ENCODE data around the gene MARCHF3.
"Not testable (repeated sequence)": the region's sequence is repeated elsewhere in the genome, so short reads cannot be mapped to it uniquely, and the experiment has no call there.

The MARCHF3 gene, protein sequence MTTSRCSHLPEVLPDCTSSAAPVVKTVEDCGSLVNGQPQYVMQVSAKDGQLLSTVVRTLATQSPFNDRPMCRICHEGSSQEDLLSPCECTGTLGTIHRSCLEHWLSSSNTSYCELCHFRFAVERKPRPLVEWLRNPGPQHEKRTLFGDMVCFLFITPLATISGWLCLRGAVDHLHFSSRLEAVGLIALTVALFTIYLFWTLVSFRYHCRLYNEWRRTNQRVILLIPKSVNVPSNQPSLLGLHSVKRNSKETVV

DNA sequence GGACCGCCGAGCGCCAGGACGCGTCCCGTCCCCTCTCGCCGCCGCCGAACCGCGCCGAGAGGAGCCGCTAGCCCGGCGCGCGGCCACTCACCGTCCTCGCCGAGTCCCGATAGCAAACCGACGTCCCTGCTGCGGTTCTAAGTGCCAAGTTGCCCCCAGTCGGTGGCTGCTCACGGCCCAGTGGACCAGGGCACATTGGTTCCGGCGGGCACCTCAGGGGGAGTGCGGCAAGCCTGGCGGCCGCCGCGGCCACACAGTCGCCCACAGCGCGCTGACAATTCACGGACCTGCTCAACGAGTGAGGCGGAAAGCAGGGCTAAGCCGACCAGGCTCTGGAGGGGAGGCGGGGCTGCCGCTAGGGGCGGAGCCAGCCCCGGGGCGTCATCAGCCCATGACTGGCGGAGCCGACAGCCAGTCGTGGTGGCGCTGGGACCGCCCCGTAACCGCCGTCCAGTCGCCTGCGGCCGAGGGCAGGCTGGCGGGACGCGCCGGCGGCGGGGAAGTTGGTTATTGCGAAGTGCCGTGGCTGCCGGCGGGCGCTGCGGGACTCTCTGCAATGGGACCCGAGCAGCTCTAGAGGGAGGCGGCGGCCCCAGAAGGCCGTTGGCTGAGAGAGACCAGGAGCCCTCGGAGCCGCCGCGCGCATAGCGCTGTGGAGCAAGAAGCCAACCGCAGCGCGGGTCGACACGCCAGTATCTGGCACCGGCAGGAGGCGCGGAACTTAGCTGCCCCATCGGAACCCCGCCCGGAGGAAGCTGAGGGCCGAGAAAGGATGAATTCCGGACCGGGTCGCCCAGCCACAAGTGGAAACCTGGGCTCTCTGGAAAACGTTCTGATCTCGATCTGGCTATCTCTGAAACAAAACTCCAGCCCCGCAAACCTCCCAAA is at the start of gene MARCHF3:
MARCHF3 (minus strand) TSS at position 300 of the 888 bp plus-strand sequence. CDS start 112,387 bp downstream, outside the sequence.
- DNase-seq, result peak; percentile 97

GRCh38 chr5:127079994-127080491 is 49.7 kb upstream of the MARCHF3 start:
- no peak for DNase-seq

DNA sequence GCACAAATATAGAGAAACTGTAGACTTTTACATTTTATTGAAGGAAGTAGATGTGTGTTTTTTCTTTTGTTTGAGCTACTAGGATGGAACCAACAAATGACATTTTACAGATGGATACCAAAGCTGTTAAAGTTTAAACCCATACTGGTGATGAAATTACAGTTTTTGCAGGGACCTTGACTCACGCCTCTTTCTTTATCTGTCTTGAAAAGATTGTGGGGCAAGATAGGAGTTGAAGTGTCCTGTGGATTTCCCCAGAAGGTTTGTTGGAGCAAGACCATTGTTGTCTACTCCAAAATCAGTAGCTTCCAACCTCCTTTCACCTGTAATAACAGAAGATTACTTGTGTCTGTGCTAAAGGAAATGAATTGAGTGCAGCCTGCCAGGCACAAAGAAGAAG is 47.0 kb upstream of the MARCHF3 start:
- no peak for DNase-seq

GRCh38 chr5:127076315-127077129 is 46.2 kb upstream of the MARCHF3 start:
- peak; percentile 32 for DNase-seq

DNA sequence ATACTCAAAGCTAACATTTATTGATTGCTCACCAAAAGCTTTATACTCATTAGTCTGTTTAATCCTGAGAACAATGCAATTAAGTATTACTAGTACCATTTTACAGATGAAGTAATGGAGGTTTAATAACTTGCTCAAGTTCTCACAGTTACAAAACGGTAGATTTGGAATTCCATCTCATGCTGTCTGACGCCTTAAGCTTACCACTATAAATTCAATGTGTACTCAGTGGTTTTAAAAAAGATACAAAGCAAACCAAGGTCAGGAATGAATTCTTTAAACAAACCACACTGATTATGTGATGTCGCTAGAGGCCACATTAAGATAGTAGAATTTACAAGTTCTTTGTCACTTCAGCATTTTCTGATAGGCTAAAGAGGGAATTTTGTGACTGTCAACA is 44.1 kb upstream of the MARCHF3 start:
- DNase-seq, result no peak

- no peak for DNase-seq
Measured at GRCh38 chr5:127072861-127073846, 42.8 kb upstream of the MARCHF3 start, which contains the start of gene C5orf63. Gene C5orf63 (minus strand): TSS chr5:127073502. CDS start chr5:127058995, 14,507 bp downstream.

- DNase-seq, result no peak
Measured at GRCh38 chr5:127070243-127070642, 39.9 kb upstream of the MARCHF3 start.

DNA sequence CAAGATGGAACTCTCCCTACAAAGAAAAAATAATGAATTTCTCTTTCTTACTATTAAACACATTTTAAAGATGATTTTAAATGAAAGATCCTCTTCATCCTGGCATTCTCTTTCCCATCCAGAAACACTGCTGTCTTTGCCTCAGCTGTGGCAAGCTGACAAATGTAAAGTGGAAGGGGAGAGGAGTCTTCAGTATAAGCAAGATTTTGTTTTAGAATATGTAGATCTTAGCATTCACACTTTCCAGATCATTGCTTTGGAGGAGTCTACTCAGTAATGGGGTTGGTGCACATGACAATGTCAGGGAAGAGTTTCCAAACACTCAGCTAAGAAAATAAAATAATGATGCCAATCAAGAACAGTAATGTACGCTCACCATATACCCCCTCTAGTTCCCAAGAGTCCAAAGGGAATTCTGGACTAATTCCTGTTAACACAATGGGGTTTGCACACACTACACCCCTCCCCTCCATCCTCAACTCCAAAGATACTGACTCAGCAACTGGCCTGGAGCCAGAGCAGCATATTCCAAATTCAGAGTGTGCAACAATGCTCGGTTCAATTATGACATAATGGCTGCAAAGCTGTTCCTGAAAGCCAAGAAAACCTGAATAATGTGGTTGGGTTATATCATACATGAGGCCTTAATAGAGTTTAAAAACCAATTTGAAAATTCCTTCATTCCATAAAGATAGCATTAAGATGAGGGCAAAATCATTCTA is 38.3 kb upstream of the MARCHF3 start:
- DNase-seq, result no peak

- no peak for DNase-seq
Measured at GRCh38 chr5:127066721-127067120, 36.4 kb upstream of the MARCHF3 start.

- DNase-seq, result no peak
Measured at GRCh38 chr5:127064253-127064840, 34.0 kb upstream of the MARCHF3 start.

GRCh38 chr5:127063257-127063913 is 33.0 kb upstream of the MARCHF3 start:
- DNase-seq, result no peak

GRCh38 chr5:127061956-127062355 is 31.6 kb upstream of the MARCHF3 start:
- DNase-seq, result no peak

GRCh38 chr5:127061537-127061936 is 31.2 kb upstream of the MARCHF3 start:
- no peak for DNase-seq

DNA sequence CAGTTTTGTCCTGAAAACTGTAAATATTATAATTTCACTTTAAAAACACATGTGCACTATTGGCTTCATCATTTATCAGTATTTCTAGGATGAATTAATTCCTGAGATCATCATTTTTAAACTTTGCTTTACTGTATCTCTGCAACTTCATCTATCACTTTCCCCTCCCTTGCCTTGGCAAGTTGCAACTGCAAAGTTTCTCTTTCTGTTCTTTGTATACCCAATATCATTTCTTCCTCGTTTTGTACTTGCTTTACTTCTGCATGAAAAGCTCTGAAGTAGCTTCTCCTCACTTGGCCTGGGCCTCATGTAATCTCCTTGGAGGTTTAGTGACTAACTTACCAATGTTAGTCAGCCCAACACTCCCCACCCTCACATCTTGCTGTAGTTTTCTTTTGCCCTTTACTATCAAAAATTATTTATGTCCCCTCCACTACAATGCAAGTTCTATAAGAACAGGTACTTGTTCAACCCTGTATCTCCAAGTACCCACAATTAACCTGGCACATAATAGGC is 30.2 kb upstream of the MARCHF3 start:
- no peak for DNase-seq

DNA sequence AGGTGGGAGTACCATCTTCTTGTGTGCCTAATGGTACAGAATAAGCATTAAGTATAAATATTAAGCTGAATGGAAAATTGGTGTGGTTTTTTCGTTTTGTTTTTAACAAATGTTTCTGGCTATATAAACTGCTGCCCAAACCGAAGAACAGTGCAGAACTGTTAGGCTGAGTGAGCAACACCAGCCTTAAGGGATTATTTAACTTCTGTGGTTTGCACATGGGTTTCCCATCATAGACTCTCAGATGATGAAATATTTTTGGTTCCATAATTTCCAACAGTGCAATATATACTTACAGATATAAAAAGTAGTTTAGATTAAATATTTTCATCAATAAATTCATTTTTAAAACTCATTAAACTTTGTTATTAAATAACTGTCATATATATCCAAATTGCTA is 26.5 kb upstream of the MARCHF3 start:
- no peak for DNase-seq

GRCh38 chr5:127055880-127056653 is 25.7 kb upstream of the MARCHF3 start:
- DNase-seq, result no peak

DNA sequence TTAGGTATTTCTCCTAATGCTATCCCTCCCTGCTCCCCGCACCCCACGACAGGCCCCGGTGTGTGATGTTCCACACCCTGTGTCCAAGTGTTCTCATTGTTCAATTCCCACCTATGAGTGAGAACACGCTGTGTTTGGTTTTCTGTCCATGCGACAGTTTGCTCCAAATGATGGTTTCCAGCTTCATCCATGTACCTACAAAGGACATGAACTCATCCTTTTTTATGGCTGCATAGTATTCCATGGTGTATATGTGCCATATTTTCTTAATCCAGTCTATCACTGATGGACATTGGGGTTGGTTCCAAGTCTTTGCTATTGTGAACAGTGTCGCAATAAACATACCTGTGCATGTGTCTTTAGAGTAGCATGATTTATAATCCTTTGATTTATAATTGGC is 23.2 kb upstream of the MARCHF3 start:
- not testable (repeated sequence) for DNase-seq

- DNase-seq, result no peak
Measured at GRCh38 chr5:127053049-127053448, 22.7 kb upstream of the MARCHF3 start.

DNA sequence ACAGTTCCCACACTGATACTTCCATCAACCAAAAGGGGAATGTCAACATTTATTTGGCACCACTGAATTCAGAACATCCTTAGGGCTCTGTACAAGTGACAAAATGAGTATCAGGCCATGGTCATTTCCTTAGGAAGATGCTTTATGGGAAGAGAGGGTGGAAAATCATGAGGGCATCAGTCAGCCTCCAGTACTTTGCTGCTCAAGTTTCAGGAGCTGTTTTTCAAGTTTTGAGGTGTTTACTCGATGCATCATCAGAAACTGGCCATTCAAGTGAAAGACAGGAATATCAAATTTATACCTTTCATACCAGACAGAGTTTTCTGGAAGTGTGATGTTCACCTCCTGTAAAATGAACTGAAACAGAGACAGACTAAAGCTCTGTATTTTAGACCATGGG is 21.2 kb upstream of the MARCHF3 start:
- no peak for DNase-seq
